HEK293 (cell line): ENCODE measurements around the gene JOSD2.

ENCODE experiments used
- AEBP2 ChIP-seq: fragments of 450-650 bp; formaldehyde crosslinking; IDR thresholded peaks from 2 replicates; pipeline ENCODE4 v1.5.1; 2016; ENCODE audit warnings: missing biosample characterization, missing genetic modification characterization, borderline replicate concordance
- BCL6B ChIP-seq: fragments of 450-650 bp; formaldehyde crosslinking; IDR thresholded peaks from 2 replicates; pipeline ENCODE4 v1.5.1; 2017; ENCODE audit warnings: missing biosample characterization, missing genetic modification characterization
- CTCF ChIP-seq: fragments of 450-650 bp; formaldehyde crosslinking; IDR thresholded peaks from 2 replicates; pipeline ENCODE4 v1.5.1; 2016; ENCODE audit warnings: missing biosample characterization, missing genetic modification characterization
- ZNF311 ChIP-seq: fragments of 450-650 bp; formaldehyde crosslinking; IDR thresholded peaks from 2 replicates; pipeline ENCODE4 v1.5.1; 2017; ENCODE audit warnings: missing biosample characterization, missing genetic modification characterization, borderline replicate concordance
- ZNF558 ChIP-seq: fragments of 450-650 bp; formaldehyde crosslinking; IDR thresholded peaks from 2 replicates; pipeline ENCODE4 v1.5.1; 2016; ENCODE audit warnings: missing biosample characterization, missing genetic modification characterization
- ZNF561 ChIP-seq: fragments of 450-650 bp; IDR thresholded peaks from 2 replicates; pipeline ENCODE4 v1.5.1; 2018; ENCODE audit warnings: missing biosample characterization, missing genetic modification characterization, borderline replicate concordance
- ZNF664 ChIP-seq: fragments of 450-650 bp; formaldehyde crosslinking; IDR thresholded peaks from 2 replicates; pipeline ENCODE4 v1.5.1; 2016; ENCODE audit warnings: missing biosample characterization, missing genetic modification characterization

GRCh38 chr19:50542943-50543342, 32.0 kb upstream of the JOSD2 start:
- TF ChIP-seq ZNF311 (tag by site-specific recombination) (no peak), AEBP2 (tag by site-specific recombination) (no peak), CTCF (tag by site-specific recombination) (no peak), ZNF664 (tag by site-specific recombination) (no peak), BCL6B (no peak), ZNF558 (tag by site-specific recombination) (no peak), ZNF561 (tag by site-specific recombination) (no peak)
